CD4-positive, alpha-beta memory T cell (primary cell): ENCODE results near the gene ADAM30. TPM values are rescaled to one million over a fixed set of nuclear protein-coding genes. Genes with fewer than 3 reads are reported as not detected.
A peak's percentile ranks its signal among the peaks of the same experiment; 100 is the strongest.
"Not testable (repeated sequence)": the region's sequence is repeated elsewhere in the genome, so short reads cannot be mapped to it uniquely, and the experiment has no call there.

Experiments
- CTCF ChIA-PET: fragments of 350-600 bp; sonication (Branson Sonifier 250); formaldehyde crosslinking; loops from one replicate; lab custom pipeline; 2021; ENCODE audit warnings: inconsistent platforms; ENCODE audit not compliant: partially characterized antibody; lab: Charles Lee
- POLR2A ChIA-PET: fragments of 350-600 bp; sonication (Branson Sonifier 250); formaldehyde crosslinking; loops from one replicate; lab custom pipeline; 2021; ENCODE audit not compliant: partially characterized antibody; lab: Charles Lee
- DNase-seq, 5 donors: peaks; one replicate each; pipeline versions ENCODE4 v3.0.0 to v3.0.0-alpha.2; 2020 to 2022; ENCODE audit warnings: mixed read lengths in 1 of 5
- H3K27ac ChIP-seq: one replicate; pipeline ENCODE4 v1.7.0; 2013; ENCODE audit warnings: low read depth, low read length
- H3K27me3 ChIP-seq: 2 replicates; pipeline ENCODE4 v1.7.0; 2013; ENCODE audit warnings: mild to moderate bottlenecking, low read length, moderate library complexity; ENCODE audit not compliant: insufficient read depth
- H3K36me3 ChIP-seq: 2 replicates; pipeline ENCODE4 v1.7.0; 2013; ENCODE audit warnings: mild to moderate bottlenecking, low read length, moderate library complexity; ENCODE audit not compliant: insufficient read depth
- H3K4me1 ChIP-seq: 2 replicates; pipeline ENCODE4 v1.7.0; 2013; ENCODE audit warnings: mild to moderate bottlenecking, low read length, moderate library complexity; ENCODE audit not compliant: insufficient read depth
- H3K4me3 ChIP-seq, 2 donors: one replicate each; pipeline ENCODE4 v1.7.0; 2013; ENCODE audit warnings: low read length in 2 of 2, mild to moderate bottlenecking in 1 of 2
- H3K9me3 ChIP-seq, 2 donors: one replicate each; pipeline ENCODE4 v1.7.0; 2013; ENCODE audit warnings: low read length in 2 of 2, control low read depth in 1 of 2; ENCODE audit not compliant: control insufficient read depth in 1 of 2
- H3K27ac Mint-ChIP-seq, 7 donors: one replicate each; pipeline ENCODE4 v1.8.0; 2020 to 2021; ENCODE audit warnings: mixed read lengths in 7 of 7, mild to moderate bottlenecking in 6 of 7, inconsistent platforms in 3 of 7, moderate library complexity in 3 of 7
- H3K27me3 Mint-ChIP-seq, 2 donors: one replicate each; pipeline ENCODE4 v1.8.0; 2020 to 2021; ENCODE audit warnings: mixed read lengths in 2 of 2
- H3K36me3 Mint-ChIP-seq, 2 donors: one replicate each; pipeline ENCODE4 v1.8.0; 2020 to 2021; ENCODE audit warnings: mixed read lengths in 2 of 2, inconsistent platforms in 1 of 2, mild to moderate bottlenecking in 1 of 2
- H3K4me1 Mint-ChIP-seq, 4 donors: one replicate each; pipeline ENCODE4 v1.8.0; 2020 to 2021; ENCODE audit warnings: mixed read lengths in 4 of 4, mild to moderate bottlenecking in 1 of 4
- H3K4me3 Mint-ChIP-seq, 8 donors: one replicate each; pipeline ENCODE4 v1.8.0; 2020 to 2021; ENCODE audit warnings: mixed read lengths in 8 of 8, mild to moderate bottlenecking in 7 of 8, moderate library complexity in 6 of 8, inconsistent platforms in 3 of 8
- H3K9me3 Mint-ChIP-seq, 8 donors: one replicate each; pipeline ENCODE4 v1.8.0; 2020 to 2021; ENCODE audit warnings: mixed read lengths in 8 of 8, mild to moderate bottlenecking in 5 of 8, inconsistent platforms in 3 of 8, moderate library complexity in 1 of 8
- intact Hi-C: fragments of 100-400 bp; cut with micrococcal nuclease; formaldehyde crosslinking; loops from one replicate; pipeline ENCODE4 v1.15.1; 2023
- polyA plus RNA-seq, 2 donors: library from polyadenylated mRNA; unstranded; fragments of 300-500 nt; fragmentation: Illumina TruSeq; gene quantifications; one replicate each; pipeline ENCODE4 v1.2.3, GENCODE V29; 2021
- total RNA-seq, 2 experiments: library from RNA; stranded (reverse); gene quantifications; one replicate each; pipeline ENCODE4 v1.2.3, GENCODE V29; 2021

ADAM30 gene
- total and polyA plus RNA-seq, 4 experiments from 2014 or later: not detected

DNA sequence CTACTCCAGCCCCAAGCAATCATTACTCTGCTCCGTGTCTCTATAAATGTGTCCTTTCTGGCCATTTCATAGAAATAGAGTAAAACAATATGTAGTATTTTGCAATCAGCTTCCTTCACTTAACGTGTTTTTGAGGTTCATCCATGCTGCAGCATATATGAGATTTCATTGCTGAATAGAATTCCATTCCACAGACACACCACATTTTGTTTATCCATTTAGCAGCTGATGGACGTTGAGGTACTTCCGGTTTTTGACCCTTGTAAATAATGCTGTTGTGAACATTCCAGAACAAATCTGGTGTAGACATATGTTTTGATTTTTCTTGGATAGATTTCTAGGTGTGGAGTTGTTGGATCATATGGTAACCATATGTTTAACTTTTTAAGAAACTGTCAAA is 30.7 kb downstream of the ADAM30 start:
- H3K27ac ChIP-seq: no peak overlapping the region
- H3K4me1 ChIP-seq: no peaks in the 10 kb centered on the region
- no peak overlapping the region for H3K27ac Mint-ChIP-seq
- no peaks in the 10 kb centered on the region for H3K9me3 Mint-ChIP-seq
- H3K36me3 ChIP-seq: no peaks in the 10 kb centered on the region
- no peaks in the 10 kb centered on the region for H3K9me3 ChIP-seq
- DNase-seq: no peak
- H3K27me3 Mint-ChIP-seq: peaks cover 5% of the 10 kb centered on the region in 2 donors
- ChIA-PET POLR2A (no interaction called here), CTCF (no interaction called here)
- no peak overlapping the region for H3K4me3 Mint-ChIP-seq
- H3K4me1 Mint-ChIP-seq: no peaks in the 10 kb centered on the region
- no peaks in the 10 kb centered on the region for H3K36me3 Mint-ChIP-seq
- H3K27me3 ChIP-seq: no peaks in the 10 kb centered on the region
- no peak overlapping the region for H3K4me3 ChIP-seq
- intact Hi-C loops: no loop called here

DNA sequence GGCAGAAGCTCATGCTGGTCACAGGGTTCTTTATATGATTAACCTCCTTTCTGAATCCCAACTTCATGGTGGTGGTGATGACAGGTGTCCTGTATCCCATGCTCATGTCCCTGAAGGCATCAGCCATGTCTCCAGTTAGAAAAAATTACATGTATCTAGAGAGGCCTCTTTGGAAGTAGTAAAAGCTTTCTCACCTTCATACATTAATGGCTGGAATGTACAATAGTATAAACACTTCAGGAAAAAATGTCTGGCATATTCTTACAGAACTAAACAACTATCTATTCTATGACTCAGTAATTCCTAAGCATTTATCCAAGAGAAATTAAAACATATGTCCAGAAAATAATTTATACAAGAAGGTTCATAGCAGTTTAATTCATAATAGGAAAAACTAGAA is 34.0 kb downstream of the ADAM30 start:
- Histone ChIP-seq H3K4me3 (no peak overlapping the region), H3K36me3 (no peaks in the 10 kb centered on the region), H3K27ac (no peak overlapping the region), H3K9me3 (no peaks in the 10 kb centered on the region), H3K4me1 (peaks cover 7% of the 10 kb centered on the region), H3K27me3 (no peaks in the 10 kb centered on the region)
- DNase-seq: no peak
- Mint-ChIP-seq H3K4me1 (peaks cover 0 to 15% (median 8%) of the 10 kb centered on the region in 4 donors), H3K27me3 (peaks cover 5 to 6% of the 10 kb centered on the region in 2 donors), H3K9me3 (no peaks in the 10 kb centered on the region), H3K36me3 (no peaks in the 10 kb centered on the region), H3K4me3 (no peak overlapping the region), H3K27ac (no peak overlapping the region)
- POLR2A ChIA-PET: no interaction called here
- CTCF ChIA-PET: no interaction called here
- intact Hi-C loops: no loop called here

DNA sequence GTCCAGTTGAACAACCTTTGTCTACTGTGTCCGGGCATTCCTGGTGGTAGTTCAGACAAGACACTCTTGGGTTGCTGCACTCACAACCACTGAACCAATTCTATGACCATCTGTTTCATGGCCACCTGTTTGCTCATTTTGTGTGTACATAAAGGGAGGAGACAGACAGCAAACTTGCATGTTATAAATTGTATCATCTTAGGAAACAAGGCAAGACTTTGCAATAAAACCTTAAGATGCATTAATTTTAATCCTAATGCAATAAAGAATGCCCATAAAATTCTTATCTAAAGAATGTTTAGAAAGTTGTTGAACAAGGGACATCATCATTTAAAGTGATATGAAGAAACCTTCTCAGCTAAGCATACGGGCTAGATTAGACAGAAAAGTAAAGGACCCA is 34.8 kb downstream of the ADAM30 start:
- peaks cover 0 to 15% (median 8%) of the 10 kb centered on the region in 4 donors for H3K4me1 Mint-ChIP-seq
- Histone ChIP-seq H3K9me3 (no peaks in the 10 kb centered on the region), H3K4me3 (no peak overlapping the region), H3K4me1 (peaks cover 7% of the 10 kb centered on the region), H3K27me3 (no peaks in the 10 kb centered on the region), H3K27ac (no peak overlapping the region), H3K36me3 (no peaks in the 10 kb centered on the region)
- no peaks in the 10 kb centered on the region for H3K36me3 Mint-ChIP-seq
- no peak overlapping the region for H3K27ac Mint-ChIP-seq
- H3K9me3 Mint-ChIP-seq: no peaks in the 10 kb centered on the region
- no peak overlapping the region for H3K4me3 Mint-ChIP-seq
- peaks cover 5 to 6% of the 10 kb centered on the region in 2 donors for H3K27me3 Mint-ChIP-seq
- ChIA-PET CTCF (no interaction called here), POLR2A (no interaction called here)
- no peak for DNase-seq
- intact Hi-C loops: no loop called here

DNA sequence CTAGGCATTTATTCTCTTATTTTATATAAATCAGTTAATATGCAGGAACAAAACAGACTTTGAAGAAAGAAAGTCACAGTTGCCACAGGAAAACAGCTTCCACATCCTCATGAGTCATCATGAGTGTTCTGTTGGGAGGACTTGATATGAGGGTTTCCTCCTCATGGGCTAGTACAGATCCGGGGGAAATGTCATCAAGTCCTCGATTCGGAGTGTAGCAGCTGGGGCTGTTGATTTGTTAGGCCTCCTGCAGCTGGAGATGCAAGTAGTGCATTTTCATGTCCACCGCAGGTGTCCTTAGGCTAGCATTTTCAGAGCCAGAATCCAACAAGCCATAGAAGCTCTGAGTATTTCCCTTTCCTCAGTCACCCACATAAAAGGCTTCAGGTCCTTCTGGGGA is 36.7 kb downstream of the ADAM30 start:
- Histone ChIP-seq H3K27ac (no peak overlapping the region), H3K36me3 (no peaks in the 10 kb centered on the region), H3K9me3 (no peaks in the 10 kb centered on the region), H3K4me3 (no peak overlapping the region), H3K27me3 (no peaks in the 10 kb centered on the region), H3K4me1 (peaks cover 7% of the 10 kb centered on the region)
- ChIA-PET CTCF (interaction anchor here (1.1 kb wide), 1 partner anchor 16 kb away, joined by 3 read pairs; no protein-coding TSS in a partner anchor), POLR2A (no interaction called here)
- Mint-ChIP-seq H3K27me3 (peaks cover 5 to 6% of the 10 kb centered on the region in 2 donors), H3K36me3 (no peaks in the 10 kb centered on the region), H3K4me1 (peaks cover 0 to 15% (median 8%) of the 10 kb centered on the region in 4 donors), H3K4me3 (no peak overlapping the region), H3K9me3 (no peaks in the 10 kb centered on the region), H3K27ac (no peak overlapping the region)
- intact Hi-C loops: no loop called here
- DNase-seq: no peak

DNA sequence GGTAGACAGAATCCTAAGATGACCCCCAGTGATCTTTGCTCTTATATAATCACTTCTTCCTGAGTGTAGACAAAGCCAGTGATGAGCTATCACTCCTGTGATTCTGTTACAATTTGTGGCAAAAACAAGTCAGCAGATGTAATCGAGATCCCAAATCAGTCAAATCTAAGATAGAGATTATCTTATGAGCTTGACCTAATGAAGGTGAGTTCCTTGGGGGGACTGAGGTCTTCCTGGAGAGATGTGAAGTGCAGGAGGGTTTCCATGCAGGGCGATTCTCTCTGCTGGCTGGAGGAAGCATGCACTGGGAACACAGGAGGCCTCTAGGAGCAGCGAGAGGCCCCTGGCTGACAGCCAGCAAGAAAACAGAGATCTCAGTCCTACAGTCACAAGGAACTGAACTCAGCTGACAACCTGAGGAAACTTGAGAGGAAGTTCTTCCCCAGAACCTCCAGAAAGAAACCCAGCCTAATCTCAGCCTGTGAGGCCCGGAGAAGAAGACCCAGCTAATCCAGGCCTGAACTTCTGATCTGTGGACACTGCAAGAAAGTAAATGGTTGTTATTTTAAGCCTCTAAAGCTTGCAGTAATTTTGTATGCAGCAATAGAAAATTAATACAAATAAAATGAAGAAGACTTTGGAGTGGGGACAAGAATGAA is 37.6 kb downstream of the ADAM30 start:
- H3K9me3 Mint-ChIP-seq, intact Hi-C loops, H3K36me3 ChIP-seq, H3K9me3 ChIP-seq, H3K4me3 ChIP-seq, DNase-seq, H3K27me3 ChIP-seq, CTCF ChIA-PET, H3K36me3 Mint-ChIP-seq, POLR2A ChIA-PET, H3K27ac ChIP-seq, H3K4me1 ChIP-seq, H3K27me3 Mint-ChIP-seq: not testable (repeated sequence)
- H3K4me3 Mint-ChIP-seq: peak overlapping the region in 1 of 8 donors; percentile 8
- H3K27ac Mint-ChIP-seq: peak overlapping the region in 1 of 7 donors; percentile 22
- H3K4me1 Mint-ChIP-seq: peaks cover 0 to 15% (median 8%) of the 10 kb centered on the region in 4 donors

DNA sequence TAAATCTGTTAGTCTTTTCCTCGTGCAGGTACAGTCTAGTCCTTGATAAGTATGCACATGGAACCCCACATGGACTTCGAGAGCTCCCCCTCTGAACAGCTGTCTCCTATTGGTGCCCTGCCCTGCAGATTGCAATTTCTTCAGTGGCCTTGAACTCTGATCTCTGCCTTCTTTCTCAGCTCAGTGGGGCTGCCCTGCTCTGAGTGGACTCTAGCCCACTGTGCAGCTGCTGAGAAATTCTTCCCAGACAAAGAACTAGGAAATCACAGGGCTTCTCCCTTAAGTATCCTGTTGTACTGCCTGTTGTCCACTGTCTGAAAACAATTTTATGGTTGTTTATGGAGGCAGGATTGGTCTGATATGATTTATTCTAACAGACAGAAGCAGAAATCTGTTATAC is 38.2 kb downstream of the ADAM30 start:
- no peak overlapping the region for H3K27ac Mint-ChIP-seq
- H3K36me3 Mint-ChIP-seq: no peaks in the 10 kb centered on the region
- peaks cover 0 to 15% (median 8%) of the 10 kb centered on the region in 4 donors for H3K4me1 Mint-ChIP-seq
- ChIA-PET POLR2A (no interaction called here), CTCF (no interaction called here)
- intact Hi-C loops: no loop called here
- Histone ChIP-seq H3K9me3 (no peaks in the 10 kb centered on the region), H3K36me3 (no peaks in the 10 kb centered on the region), H3K27ac (no peak overlapping the region), H3K27me3 (no peaks in the 10 kb centered on the region), H3K4me1 (peaks cover 7% of the 10 kb centered on the region), H3K4me3 (no peak overlapping the region)
- peaks cover 3 to 5% of the 10 kb centered on the region in 2 donors for H3K27me3 Mint-ChIP-seq
- no peaks in the 10 kb centered on the region for H3K9me3 Mint-ChIP-seq
- no peak for DNase-seq
- no peak overlapping the region for H3K4me3 Mint-ChIP-seq

DNA sequence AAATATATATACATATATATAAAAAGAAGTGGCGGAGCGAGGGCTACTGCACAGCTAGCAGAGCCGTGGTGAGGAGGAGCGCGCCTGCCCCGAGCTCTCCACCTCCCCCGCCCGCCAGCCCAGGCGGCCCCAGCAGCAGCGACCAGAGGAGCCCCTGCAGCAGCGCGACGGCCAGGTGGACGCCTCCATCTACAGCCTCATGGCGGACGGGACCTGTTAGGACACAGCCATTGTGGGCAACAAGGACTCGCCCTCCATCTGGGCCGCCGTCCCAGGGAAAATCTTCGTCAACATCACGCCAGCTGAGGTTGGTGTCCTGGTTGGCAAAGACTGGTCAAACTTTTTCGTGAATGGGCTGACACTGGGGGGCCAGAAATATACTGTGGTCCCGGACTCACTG is 43.2 kb downstream of the ADAM30 start:
- H3K36me3 Mint-ChIP-seq: no peaks in the 10 kb centered on the region
- Histone ChIP-seq H3K4me1 (no peaks in the 10 kb centered on the region), H3K36me3 (no peaks in the 10 kb centered on the region), H3K27me3 (no peaks in the 10 kb centered on the region), H3K4me3 (no peak overlapping the region), H3K9me3 (no peaks in the 10 kb centered on the region), H3K27ac (no peak overlapping the region)
- H3K27me3 Mint-ChIP-seq: peaks cover 1 to 4% of the 10 kb centered on the region in 2 donors
- no peak overlapping the region for H3K27ac Mint-ChIP-seq
- H3K4me3 Mint-ChIP-seq: no peak overlapping the region
- intact Hi-C loops: no loop called here
- H3K9me3 Mint-ChIP-seq: no peaks in the 10 kb centered on the region
- CTCF ChIA-PET: no interaction called here
- POLR2A ChIA-PET: no interaction called here
- no peaks in the 10 kb centered on the region for H3K4me1 Mint-ChIP-seq
- DNase-seq: no peak
